ENCODE results near the gene VAMP8.

- TF ChIP-seq CTCF (IDR thresholded peaks at IDR 0.05) (no peak), POLR2A (IDR thresholded peaks at IDR 0.05) (no peak), POLR2AphosphoS5 (IDR thresholded peaks at IDR 0.05) (no peak)
Observed at GRCh38 chr2:85580206-85580605, 2.8 kb downstream of the VAMP8 start.

All from prostate gland (tissue), 2 donors.